GM12864 (cell line): ENCODE measurements around the gene PDZD2.
"Not testable (repeated sequence)": the region's sequence is repeated elsewhere in the genome, so short reads cannot be mapped to it uniquely, and the experiment has no call there.

ENCODE experiments used
- DNase-seq: peaks from one replicate; pipeline ENCODE4 v3.0.0-alpha.2; 2011; ENCODE audit warnings: low read depth
- H3K4me3 ChIP-seq: 2 replicates; pipeline ENCODE4 v1.5.1; 2011; ENCODE audit warnings: mild to moderate bottlenecking, low read depth, low read length, control low read depth
- CTCF ChIP-seq: IDR thresholded peaks from 2 replicates; pipeline ENCODE4 v1.5.1; 2011; ENCODE audit warnings: low read depth, mild to moderate bottlenecking, moderate library complexity, low read length, control low read depth, inconsistent platforms; ENCODE audit errors: missing control alignments

The PDZD2 gene

DNA sequence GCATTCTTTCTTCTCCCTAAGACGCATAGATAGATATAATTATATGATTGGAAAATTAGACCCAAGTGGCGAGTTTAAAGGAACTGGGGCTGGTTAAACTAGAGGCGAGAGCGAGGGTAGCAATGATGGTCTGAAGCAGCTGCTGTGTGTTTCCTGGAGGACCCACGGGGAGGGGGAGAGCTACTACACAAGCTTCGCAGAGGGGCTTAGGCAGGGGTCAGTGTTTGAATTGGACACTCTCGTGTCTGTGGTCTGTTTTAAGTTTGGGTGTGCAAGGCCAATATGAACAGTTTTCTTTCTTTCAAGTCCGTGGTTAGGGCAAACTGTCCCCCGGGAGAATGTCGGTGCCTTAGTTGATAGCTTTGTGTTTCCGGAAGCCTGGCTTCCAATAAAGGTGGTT lies 43.1 kb downstream of the PDZD2 start:
- DNase-seq = no peak
- no peak overlapping the region for H3K4me3 ChIP-seq
- no peak for TF ChIP-seq CTCF

DNA sequence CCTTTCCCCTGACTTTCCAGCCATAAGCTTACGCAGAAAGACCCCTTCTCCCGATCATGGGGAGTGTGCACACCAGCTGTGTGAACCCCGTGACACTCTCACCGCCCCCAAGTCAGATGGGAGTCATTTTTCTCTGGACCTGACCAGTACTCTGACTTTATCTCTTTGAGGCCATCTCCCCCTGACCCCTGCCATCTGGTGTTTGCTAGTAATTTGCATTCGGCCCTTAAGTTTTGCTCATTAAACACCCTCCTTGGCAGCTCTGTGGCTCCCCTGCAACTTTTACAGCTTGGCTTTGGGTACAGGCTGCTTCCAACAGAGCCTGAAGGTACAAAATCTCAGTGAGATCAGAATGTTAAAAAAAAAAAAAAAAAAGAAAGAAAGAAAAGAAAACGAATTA lies 43.9 kb downstream of the PDZD2 start:
- no peak for TF ChIP-seq CTCF
- no peak overlapping the region for H3K4me3 ChIP-seq
- DNase-seq = no peak

DNA sequence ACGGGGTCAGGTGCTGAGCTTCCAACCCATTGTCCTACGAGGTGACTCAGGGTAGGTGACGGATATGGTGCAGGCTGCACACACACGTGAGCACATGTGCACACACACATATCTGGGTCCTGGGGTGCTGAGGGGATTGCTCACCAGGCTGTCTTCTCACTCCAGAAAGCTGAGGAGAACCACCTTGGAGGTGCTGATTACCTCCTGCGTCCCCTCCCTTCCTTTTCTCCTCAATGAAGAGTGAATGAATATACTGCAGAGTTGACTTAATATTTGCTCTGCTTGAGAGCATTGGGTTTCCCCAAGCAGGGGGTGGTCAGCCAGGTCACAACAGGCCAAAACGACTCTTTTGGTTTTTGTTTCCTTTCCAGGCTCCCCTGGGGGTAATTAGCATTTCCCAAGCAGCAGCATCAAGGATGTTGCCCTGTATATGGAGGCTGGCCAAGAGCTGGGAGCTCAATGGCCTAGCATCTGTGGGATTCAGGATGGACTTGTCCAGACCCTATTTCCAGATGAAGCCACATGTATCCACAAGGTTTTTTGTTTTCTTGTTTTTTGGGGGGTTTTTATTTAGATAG lies 49.7 kb downstream of the PDZD2 start:
- no peak for TF ChIP-seq CTCF
- no peak overlapping the region for H3K4me3 ChIP-seq
- no peak for DNase-seq

DNA sequence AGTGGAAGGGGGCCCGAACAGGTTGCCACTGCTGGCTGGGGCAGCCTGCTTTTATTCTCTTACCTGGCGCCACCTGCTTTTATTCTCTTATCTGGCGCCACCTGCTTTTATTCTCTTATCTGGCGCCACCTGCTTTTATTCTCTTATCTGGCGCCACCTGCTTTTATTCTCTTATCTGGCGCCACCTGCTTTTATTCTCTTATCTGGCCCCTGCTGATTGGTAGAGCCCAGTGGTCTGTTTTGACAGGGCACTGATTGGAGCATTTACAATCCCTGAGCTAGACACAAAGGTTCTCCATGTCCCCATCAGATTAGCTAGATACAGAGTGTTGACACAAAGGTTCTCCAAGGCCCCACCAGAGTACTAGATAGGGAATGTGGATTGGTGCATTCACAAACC lies 52.5 kb downstream of the PDZD2 start:
- not testable (repeated sequence) for DNase-seq, H3K4me3 ChIP-seq

DNA sequence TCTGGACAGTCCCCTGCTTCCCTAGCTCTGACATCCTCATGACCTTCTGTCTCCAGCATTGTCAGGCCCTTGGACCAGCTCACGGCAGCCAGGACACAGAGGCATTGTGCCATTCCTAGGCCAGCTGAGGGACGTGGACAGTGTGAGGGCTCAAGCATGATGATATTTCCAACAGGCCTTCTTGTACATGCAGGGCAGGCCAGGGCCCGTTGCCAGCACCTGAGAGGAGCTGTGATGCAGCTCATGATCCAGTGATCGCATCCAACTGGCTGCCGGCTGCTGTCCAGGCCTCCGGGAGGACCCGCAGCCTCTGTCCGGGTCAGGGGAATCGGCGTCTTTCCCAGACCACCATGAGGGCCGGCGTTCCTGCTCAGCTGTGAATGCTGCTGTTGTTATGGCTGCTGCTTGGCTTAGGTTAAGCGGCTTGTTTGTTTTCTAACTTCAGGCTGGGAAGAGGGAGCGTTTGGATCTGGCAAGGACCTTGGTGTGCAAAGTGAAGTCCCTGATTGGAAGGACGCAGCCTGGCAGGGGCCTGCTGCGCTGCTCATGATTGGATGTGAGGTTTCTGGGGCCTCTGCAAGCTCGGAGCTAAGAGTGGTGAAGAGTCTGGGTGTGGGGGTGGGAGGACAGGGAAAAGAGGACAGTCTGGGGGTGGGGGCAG lies 53.8 kb downstream of the PDZD2 start:
- H3K4me3 ChIP-seq = no peak overlapping the region
- no peak for DNase-seq
- TF ChIP-seq CTCF = no peak

GRCh38 chr5:31698673-31699072 lies 59.7 kb downstream of the PDZD2 start:
- no peak for DNase-seq
- TF ChIP-seq CTCF = no peak
- H3K4me3 ChIP-seq = no peak overlapping the region

GRCh38 chr5:31701642-31702299 lies 62.8 kb downstream of the PDZD2 start:
- no peak overlapping the region for H3K4me3 ChIP-seq
- DNase-seq = no peak
- TF ChIP-seq CTCF = no peak
